OCI-LY1 (cell line): Measurements from ENCODE around the gene ALG9.

ENCODE experiments used
- H2AFZ ChIP-seq: fragments of 200-600 bp; sonication (generic), shearing (Covaris generic); 2 replicates; pipeline ENCODE4 v1.6.0; 2014; ENCODE audit warnings: antibody characterized with exemption, mild to moderate bottlenecking, low read length
- H3F3A ChIP-seq: fragments of 200-600 bp; sonication (generic), shearing (Covaris generic); 2 replicates; pipeline ENCODE4 v1.6.0; 2014; ENCODE audit warnings: mild to moderate bottlenecking, antibody characterized with exemption, low read length, moderate library complexity; ENCODE audit not compliant: insufficient read depth
- H3K27ac ChIP-seq: fragments of 200-600 bp; sonication (generic); 2 replicates; pipeline ENCODE4 v1.5.1; 2014; ENCODE audit warnings: low read length, mixed run types, mild to moderate bottlenecking, low read depth; ENCODE audit not compliant: poor library complexity, severe bottlenecking
- H3K27me3 ChIP-seq: fragments of 200-600 bp; sonication (generic); 2 replicates; pipeline ENCODE4 v1.6.0; 2014; ENCODE audit warnings: antibody characterized with exemption, mild to moderate bottlenecking, low read length, moderate library complexity; ENCODE audit not compliant: insufficient read depth
- H3K36me3 ChIP-seq: fragments of 200-600 bp; sonication (generic); 2 replicates; pipeline ENCODE4 v1.6.1; 2014; ENCODE audit warnings: mild to moderate bottlenecking, antibody characterized with exemption, low read length, moderate library complexity, mixed read lengths; ENCODE audit not compliant: insufficient read depth
- H3K4me1 ChIP-seq: fragments of 200-600 bp; sonication (generic); 2 replicates; pipeline ENCODE4 v1.5.1; 2014; ENCODE audit warnings: mild to moderate bottlenecking, low read length, moderate library complexity; ENCODE audit not compliant: insufficient read depth, severe bottlenecking
- H3K4me2 ChIP-seq: fragments of 200-600 bp; sonication (generic), shearing (Covaris generic); 2 replicates; pipeline ENCODE4 v1.6.1; 2014; ENCODE audit warnings: low read length
- H3K4me3 ChIP-seq: fragments of 200-600 bp; sonication (generic); 2 replicates; pipeline ENCODE4 v1.5.1; 2014; ENCODE audit warnings: low read length, low read depth, mild to moderate bottlenecking, mixed read lengths; ENCODE audit not compliant: poor library complexity, severe bottlenecking
- H3K79me2 ChIP-seq: fragments of 200-600 bp; shearing (Covaris generic); 2 replicates; pipeline ENCODE4 v1.6.1; 2016; ENCODE audit warnings: mixed run types, low read length, mixed read lengths; ENCODE audit not compliant: insufficient read depth
- H3K9ac ChIP-seq: fragments of 200-600 bp; sonication (generic), shearing (Covaris generic); 2 replicates; pipeline ENCODE4 v1.6.1; 2014; ENCODE audit warnings: mild to moderate bottlenecking, low read length, mixed read lengths
- H3K9me2 ChIP-seq: fragments of 200-600 bp; sonication (generic), shearing (Covaris generic); 2 replicates; pipeline ENCODE4 v1.6.1; 2014; ENCODE audit warnings: low read depth, mild to moderate bottlenecking, low read length, mixed read lengths
- H3K9me3 ChIP-seq: fragments of 200-600 bp; shearing (Covaris generic); 2 replicates; pipeline ENCODE4 v1.6.1; 2014; ENCODE audit warnings: low read length, mixed read lengths
- H4K20me1 ChIP-seq: fragments of 200-600 bp; sonication (generic), shearing (Covaris generic); 2 replicates; pipeline ENCODE4 v1.6.0; 2016; ENCODE audit warnings: mild to moderate bottlenecking, low read length; ENCODE audit not compliant: insufficient read depth
- EZH2 ChIP-seq: fragments of 200-600 bp; sonication (generic), shearing (Covaris generic); IDR thresholded peaks from 2 replicates; pipeline ENCODE4 v1.8.0; 2017; ENCODE audit warnings: borderline replicate concordance, mixed run types, mild to moderate bottlenecking, antibody characterized with exemption, low read length, moderate library complexity, mixed read lengths
- TF ChIP-seq, protein P1 (sequence below): fragments of 200-600 bp; sonication (generic), shearing (Covaris generic); IDR thresholded peaks from 2 replicates; pipeline ENCODE4 v1.5.1; 2017; ENCODE audit warnings: mild to moderate bottlenecking, antibody characterized with exemption, low read length, moderate library complexity, mixed read lengths

ALG9 gene

DNA sequence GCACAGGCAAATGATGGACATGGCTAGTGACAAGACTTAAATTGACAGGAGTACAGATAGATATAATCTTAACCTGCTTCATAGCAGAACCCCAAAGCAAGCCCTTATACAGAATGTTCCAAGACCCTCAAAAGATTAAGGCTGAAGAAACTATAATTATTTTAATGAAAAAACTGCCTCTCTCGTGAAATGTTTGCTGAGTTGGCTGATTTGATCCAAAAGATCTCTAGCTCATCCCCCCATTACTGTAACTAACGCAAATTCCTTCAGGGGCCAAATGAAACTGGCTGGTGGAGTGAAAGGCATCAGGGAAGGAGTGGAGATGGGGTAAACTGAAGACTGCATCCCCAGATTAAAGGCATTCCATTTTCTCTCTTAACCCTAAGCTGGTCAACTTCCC, 19.3 kb downstream of the ALG9 start:
- Histone ChIP-seq H3F3A (no peaks in the 10 kb centered on the region), H3K9ac (no peak overlapping the region), H3K9me2 (no peaks in the 10 kb centered on the region), H4K20me1 (no peaks in the 10 kb centered on the region), H3K4me1 (no peaks in the 10 kb centered on the region), H2AFZ (no peak overlapping the region), H3K36me3 (peaks cover 57% of the 10 kb centered on the region), H3K4me3 (no peak overlapping the region), H3K79me2 (no peaks in the 10 kb centered on the region), H3K27ac (no peak overlapping the region), H3K27me3 (no peaks in the 10 kb centered on the region), H3K9me3 (no peaks in the 10 kb centered on the region), H3K4me2 (no peak overlapping the region)
- TF ChIP-seq, protein P1, sequence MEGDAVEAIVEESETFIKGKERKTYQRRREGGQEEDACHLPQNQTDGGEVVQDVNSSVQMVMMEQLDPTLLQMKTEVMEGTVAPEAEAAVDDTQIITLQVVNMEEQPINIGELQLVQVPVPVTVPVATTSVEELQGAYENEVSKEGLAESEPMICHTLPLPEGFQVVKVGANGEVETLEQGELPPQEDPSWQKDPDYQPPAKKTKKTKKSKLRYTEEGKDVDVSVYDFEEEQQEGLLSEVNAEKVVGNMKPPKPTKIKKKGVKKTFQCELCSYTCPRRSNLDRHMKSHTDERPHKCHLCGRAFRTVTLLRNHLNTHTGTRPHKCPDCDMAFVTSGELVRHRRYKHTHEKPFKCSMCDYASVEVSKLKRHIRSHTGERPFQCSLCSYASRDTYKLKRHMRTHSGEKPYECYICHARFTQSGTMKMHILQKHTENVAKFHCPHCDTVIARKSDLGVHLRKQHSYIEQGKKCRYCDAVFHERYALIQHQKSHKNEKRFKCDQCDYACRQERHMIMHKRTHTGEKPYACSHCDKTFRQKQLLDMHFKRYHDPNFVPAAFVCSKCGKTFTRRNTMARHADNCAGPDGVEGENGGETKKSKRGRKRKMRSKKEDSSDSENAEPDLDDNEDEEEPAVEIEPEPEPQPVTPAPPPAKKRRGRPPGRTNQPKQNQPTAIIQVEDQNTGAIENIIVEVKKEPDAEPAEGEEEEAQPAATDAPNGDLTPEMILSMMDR, result no peak
- no peak for TF ChIP-seq EZH2

- TF ChIP-seq, protein P1, result peak; percentile 49
- TF ChIP-seq EZH2, result no peak
- H3K4me1 ChIP-seq, result no peaks in the 10 kb centered on the region
- no peaks in the 10 kb centered on the region for H4K20me1 ChIP-seq
- peaks cover 61% of the 10 kb centered on the region; the same call in 1 of the 2 replicates for H3K36me3 ChIP-seq
- H3F3A ChIP-seq, result no peaks in the 10 kb centered on the region
- no peak overlapping the region for H2AFZ ChIP-seq
- H3K27me3 ChIP-seq, result no peaks in the 10 kb centered on the region
- H3K4me2 ChIP-seq, result no peak overlapping the region
- H3K9ac ChIP-seq, result no peak overlapping the region
- H3K27ac ChIP-seq, result no peak overlapping the region
- no peak overlapping the region for H3K4me3 ChIP-seq
- H3K9me2 ChIP-seq, result no peaks in the 10 kb centered on the region
- H3K79me2 ChIP-seq, result no peaks in the 10 kb centered on the region
- H3K9me3 ChIP-seq, result no peaks in the 10 kb centered on the region
These were observed 19.7 kb downstream of the ALG9 start for GRCh38 chr11:111851636-111852035.

- H3K4me3 ChIP-seq, result no peak overlapping the region
- peaks cover 64% of the 10 kb centered on the region; the same call in 1 of the 2 replicates for H3K36me3 ChIP-seq
- H3K9ac ChIP-seq, result no peak overlapping the region
These were observed 20.3 kb downstream of the ALG9 start for GRCh38 chr11:111851067-111851466.

More at GRCh38 chr11:111851067-111851466, 20.3 kb downstream of the ALG9 start:
- TF ChIP-seq, protein P1, result no peak
- no peak for TF ChIP-seq EZH2
- H3K4me2 ChIP-seq, result no peak overlapping the region
- H2AFZ ChIP-seq, result no peak overlapping the region
- no peaks in the 10 kb centered on the region for H3K27me3 ChIP-seq
- no peaks in the 10 kb centered on the region for H3K9me2 ChIP-seq
- H3K9me3 ChIP-seq, result no peaks in the 10 kb centered on the region
- no peaks in the 10 kb centered on the region for H3K79me2 ChIP-seq
- H3K4me1 ChIP-seq, result no peaks in the 10 kb centered on the region
- no peak overlapping the region for H3K27ac ChIP-seq
- H3F3A ChIP-seq, result no peaks in the 10 kb centered on the region
- H4K20me1 ChIP-seq, result no peaks in the 10 kb centered on the region
